HepG2 (cell line): ENCODE measurements around the gene CCL27. TPM values are rescaled to one million over a fixed set of nuclear protein-coding genes. Genes with fewer than 3 reads are reported as not detected.

Source experiments
- ARID4A ChIP-seq: sonication (generic); formaldehyde crosslinking; IDR thresholded peaks from 2 replicates; pipeline ENCODE4 v1.5.0; 2020; ENCODE audit warnings: mild to moderate bottlenecking, missing genetic modification reagents, borderline replicate concordance
- ATF7-NPFF ChIP-seq: sonication (generic); formaldehyde crosslinking; IDR thresholded peaks from 2 replicates; pipeline ENCODE4 v1.8.1; 2023; ENCODE audit warnings: mild to moderate bottlenecking, low read depth, missing genetic modification reagents, moderate library complexity
- CREM ChIP-seq, 2 experiments: sonication (generic) in 1 of 2; formaldehyde crosslinking in 1 of 2; IDR thresholded peaks; 2 replicates each; pipeline versions ENCODE4 v1.4.0 to v1.6.1; 2016 to 2020; ENCODE audit warnings: antibody characterized with exemption in 1 of 2, mild to moderate bottlenecking in 1 of 2, missing genetic modification reagents in 1 of 2
- EHMT2 ChIP-seq: fragments of 200-600 bp; sonication (generic); IDR thresholded peaks from 2 replicates; pipeline ENCODE4 v1.7.0; 2017; ENCODE audit warnings: antibody characterized with exemption, low read depth, low read length, borderline replicate concordance
- KDM4B ChIP-seq: sonication (generic); formaldehyde crosslinking; IDR thresholded peaks from 2 replicates; pipeline ENCODE4 v1.4.0; 2020; ENCODE audit warnings: missing genetic modification reagents
- MTA1 ChIP-seq: sonication (generic); formaldehyde crosslinking; IDR thresholded peaks from 2 replicates; pipeline ENCODE4 v1.4.0; 2020; ENCODE audit warnings: missing genetic modification reagents, mild to moderate bottlenecking, borderline replicate concordance
- NKX3-1 ChIP-seq: sonication (generic); formaldehyde crosslinking; IDR thresholded peaks from 2 replicates; pipeline ENCODE4 v1.5.0; 2020; ENCODE audit warnings: missing genetic modification reagents
- NONO ChIP-seq, 2 experiments: fragments of 450-650 bp in 1 of 2; sonication (generic) in 1 of 2; formaldehyde crosslinking in 1 of 2; IDR thresholded peaks in 1 of 2; conservative IDR thresholded peaks in 1 of 2; 2 replicates each; pipeline versions ENCODE4 v1.6.1 to v1.8.0; 2017 to 2022; ENCODE audit warnings: mild to moderate bottlenecking in 1 of 2, missing genetic modification reagents in 1 of 2, moderate library complexity in 1 of 2
- NR2F2 ChIP-seq: IDR thresholded peaks from 2 replicates; pipeline ENCODE4 v1.6.1; 2012; ENCODE audit warnings: low read depth, inconsistent platforms, borderline replicate concordance
- PATZ1 ChIP-seq: sonication (generic); formaldehyde crosslinking; IDR thresholded peaks from 2 replicates; pipeline ENCODE4 v1.4.0; 2020; ENCODE audit warnings: missing genetic modification reagents
- PLRG1 ChIP-seq: fragments of 450-650 bp; conservative IDR thresholded peaks from 2 replicates; pipeline ENCODE4 v1.6.1; 2016
- POLR2AphosphoS5 ChIP-seq: IDR thresholded peaks from 2 replicates; pipeline ENCODE4 v1.6.1; 2012; ENCODE audit warnings: low read depth, low read length
- RAD21 ChIP-seq: fragments of 450-650 bp; formaldehyde crosslinking; IDR thresholded peaks from 2 replicates; pipeline ENCODE4 v1.5.0; 2020; ENCODE audit warnings: mild to moderate bottlenecking
- TEAD2 ChIP-seq: sonication (generic); formaldehyde crosslinking; IDR thresholded peaks from 2 replicates; pipeline ENCODE4 v1.9.0; 2021; ENCODE audit warnings: missing genetic modification reagents
- ZNF10 ChIP-seq: sonication (generic); formaldehyde crosslinking; IDR thresholded peaks from 2 replicates; pipeline ENCODE4 v1.4.0; 2020; ENCODE audit warnings: mild to moderate bottlenecking, low read depth, missing genetic modification reagents, borderline replicate concordance
- ZNF136 ChIP-seq: sonication (generic); formaldehyde crosslinking; IDR thresholded peaks from 2 replicates; pipeline ENCODE4 v1.8.1; 2022; ENCODE audit warnings: low read depth, mild to moderate bottlenecking, moderate library complexity, missing genetic modification reagents
- ZNF468 ChIP-seq: sonication (generic); formaldehyde crosslinking; IDR thresholded peaks from 2 replicates; pipeline ENCODE4 v1.8.0; 2022; ENCODE audit warnings: mild to moderate bottlenecking, moderate library complexity, missing genetic modification reagents
- ZNF607 ChIP-seq: sonication (generic); formaldehyde crosslinking; IDR thresholded peaks from 2 replicates; pipeline ENCODE4 v1.5.1; 2020; ENCODE audit warnings: missing genetic modification reagents, mild to moderate bottlenecking, borderline replicate concordance
- ZNF644 ChIP-seq: IDR thresholded peaks from 2 replicates; pipeline ENCODE4 v1.6.1; 2016; ENCODE audit warnings: low read depth
- ZNF788 ChIP-seq: sonication (generic); formaldehyde crosslinking; IDR thresholded peaks from 2 replicates; pipeline ENCODE4 v1.5.0; 2020; ENCODE audit warnings: mild to moderate bottlenecking, missing genetic modification reagents, borderline replicate concordance
- polyA plus RNA-seq, 8 experiments: library from polyadenylated mRNA; depleted of rRNA in 3 of 8; stranded (reverse) in 7 of 8; unstranded in 1 of 8; fragments of >200 nt; fragmentation: Illumina TruSeq in 4 of 8; extraction: Trizol in 4 of 8; gene quantifications; 2 replicates each; pipeline versions ENCODE4 v1.2.1 to v1.2.3, GENCODE V29; 2011 to 2016; ENCODE audit warnings: low read depth in 4 of 8, missing spikeins in 1 of 8, mixed read lengths in 1 of 8; ENCODE audit not compliant: insufficient read depth in 1 of 8
- total RNA-seq, 5 experiments: library from RNA; depleted of rRNA; stranded (reverse); fragments of >200 nt; fragmentation: Illumina TruSeq; extraction: Trizol; gene quantifications; 2 replicates each; pipeline ENCODE4 v1.2.3, GENCODE V29; 2016; ENCODE audit warnings: low read depth in 1 of 5

CCL27 gene
- total and polyA plus RNA-seq, 2 of the 13 experiments (the other 11 are each of a cell fraction or from before 2014, with no cell fraction given) = not detected

GRCh38 chr9:34644766-34645314 is 17.6 kb downstream of the CCL27 start (continued):
- TF ChIP-seq PATZ1 (CRISPR knock-in tag) (peak; percentile 44), PLRG1 (no peak), ZNF607 (CRISPR knock-in tag) (peak; percentile 46; the same call in 1 of the 2 replicates), ZNF644 (peak; percentile 35; the same call in 1 of the 2 replicates), ATF7-NPFF (CRISPR knock-in tag) (no peak), MTA1 (peak; percentile 36; the same call in 1 of the 2 replicates), NKX3-1 (CRISPR knock-in tag) (no peak), ZNF136 (CRISPR knock-in tag) (no peak), ZNF788 (CRISPR knock-in tag) (peak; percentile 79; the same call in 1 of the 2 replicates), ZNF10 (CRISPR knock-in tag) (no peak), NONO (IDR thresholded peaks at IDR 0.05) (no peak), NONO (CRISPR knock-in tag; conservative IDR thresholded peaks at IDR 0.05) (peak; percentile 36; the same call in 1 of the 2 replicates), TEAD2 (0 out of 2 replicates have a peak, but pooled peaks have one; percentile 17), EHMT2 (peak; percentile 30; the same call in 1 of the 2 replicates), NR2F2 (peak; percentile 63; the same call in 1 of the 2 replicates), CREM (IDR thresholded peaks at IDR 0.05) (peak; percentile 50; the same call in 1 of the 2 replicates), CREM (CRISPR knock-in tag; IDR thresholded peaks at IDR 0.05) (no peak), KDM4B (CRISPR knock-in tag) (no peak), POLR2AphosphoS5 (no peak), ZNF468 (CRISPR knock-in tag) (no peak), RAD21 (0 out of 2 replicates have a peak, but pooled peaks have one; percentile 11), ARID4A (CRISPR knock-in tag) (peak; percentile 30; the same call in 1 of the 2 replicates)
